Activated naive CD8-positive, alpha-beta T cell treated with anti-CD3 and anti-CD28 coated beads, Interleukin-2, amount 10 ng/mL, durations not matched to agents 7 days and 5 days (primary cell): ENCODE measurements around the gene DNAI2. TPM values are rescaled to one million over a fixed set of nuclear protein-coding genes. Genes with fewer than 3 reads are reported as not detected.
A peak's percentile ranks its signal among the peaks of the same experiment; 100 is the strongest.

ENCODE experiments used
- ATAC-seq: fragments of 150-1000 bp; cut with Tn5 transposase; one replicate; pipeline ENCODE4 v1.10.0; 2021; ENCODE audit warnings: low read depth, moderate library complexity
- POLR2A ChIA-PET: fragments of 350-600 bp; sonication (Branson Sonifier 250); formaldehyde crosslinking; loops from one replicate; lab custom pipeline; 2021; ENCODE audit warnings: antibody characterized with exemption; lab: Charles Lee
- DNase-seq: peaks from one replicate; pipeline ENCODE4 v3.0.0; 2021
- H3K27ac Mint-ChIP-seq: one replicate; pipeline ENCODE4 v1.8.0; 2022; ENCODE audit warnings: mild to moderate bottlenecking, mixed read lengths
- H3K27me3 Mint-ChIP-seq: one replicate; pipeline ENCODE4 v1.8.0; 2022; ENCODE audit warnings: mild to moderate bottlenecking, moderate library complexity, mixed read lengths
- H3K36me3 Mint-ChIP-seq: one replicate; pipeline ENCODE4 v1.8.0; 2021; ENCODE audit warnings: mild to moderate bottlenecking, mixed read lengths
- H3K4me1 Mint-ChIP-seq: one replicate; pipeline ENCODE4 v1.8.0; 2021; ENCODE audit warnings: mixed read lengths
- H3K4me3 Mint-ChIP-seq: one replicate; pipeline ENCODE4 v1.8.0; 2022; ENCODE audit warnings: mild to moderate bottlenecking, moderate library complexity, mixed read lengths
- H3K9me3 Mint-ChIP-seq: one replicate; pipeline ENCODE4 v1.8.0; 2021; ENCODE audit warnings: mixed read lengths
- total RNA-seq, 2 experiments: library from RNA; stranded (reverse); gene quantifications; one replicate each; pipeline ENCODE4 v1.2.3, GENCODE V29; 2021

The DNAI2 gene
- total RNA-seq, 2 experiments from 2014 or later, result 1.2 to 1.6 TPM

DNA sequence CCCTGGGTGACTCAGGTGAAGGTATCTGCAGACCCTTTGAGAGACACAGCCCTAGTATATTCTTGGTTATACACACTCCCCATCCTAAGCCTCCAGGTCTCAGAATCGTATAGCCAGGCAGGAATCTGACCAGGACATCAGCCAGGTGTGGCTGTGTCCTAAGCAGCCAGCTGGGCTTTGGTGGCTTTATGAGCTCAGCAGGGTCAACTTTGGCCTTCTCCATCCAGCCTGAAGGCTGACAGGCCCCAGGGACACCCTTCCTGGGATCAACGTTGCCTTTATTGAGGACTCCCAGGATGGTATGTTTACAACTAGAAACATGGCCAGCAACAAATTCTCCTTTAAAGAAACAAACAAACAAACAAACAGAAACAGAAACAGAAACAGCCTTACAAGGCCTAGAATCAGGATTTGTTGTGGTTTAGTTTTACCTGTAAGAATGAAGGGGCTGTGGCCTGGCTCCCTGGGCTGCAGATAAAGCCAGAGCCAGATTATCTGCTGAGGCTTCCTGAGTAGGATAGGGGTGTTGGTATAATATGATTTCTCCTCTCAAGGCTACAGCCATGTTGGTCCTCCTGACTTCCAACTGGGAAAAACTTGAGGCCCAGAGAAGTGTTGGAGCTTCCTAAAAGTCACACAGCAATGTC, 60.5 kb downstream of the DNAI2 start:
- H3K9me3 Mint-ChIP-seq, result no peaks in the 10 kb centered on the region
- DNase-seq (no peak), ATAC-seq (peak; percentile 51)
- no peak overlapping the region for H3K4me3 Mint-ChIP-seq
- H3K4me1 Mint-ChIP-seq, result peaks cover 13% of the 10 kb centered on the region
- POLR2A ChIA-PET, result interaction anchor here (0.6 kb wide), 1 partner anchor 17 kb away, joined by 3 read pairs; no protein-coding TSS in a partner anchor
- peaks cover 4% of the 10 kb centered on the region for H3K27me3 Mint-ChIP-seq
- no peak overlapping the region for H3K27ac Mint-ChIP-seq
- no peaks in the 10 kb centered on the region for H3K36me3 Mint-ChIP-seq

- Mint-ChIP-seq H3K4me3 (no peak overlapping the region), H3K27me3 (peaks cover 4% of the 10 kb centered on the region), H3K4me1 (peaks cover 12% of the 10 kb centered on the region), H3K27ac (no peak overlapping the region), H3K36me3 (no peaks in the 10 kb centered on the region), H3K9me3 (no peaks in the 10 kb centered on the region)
- POLR2A ChIA-PET, result no interaction called here
- ATAC-seq (no peak), DNase-seq (no peak)
Observed at GRCh38 chr17:74335529-74336062, 61.6 kb downstream of the DNAI2 start.

GRCh38 chr17:74336307-74336706, 62.3 kb downstream of the DNAI2 start:
- Mint-ChIP-seq H3K9me3 (no peaks in the 10 kb centered on the region), H3K27ac (no peak overlapping the region), H3K27me3 (peaks cover 4% of the 10 kb centered on the region), H3K4me3 (no peak overlapping the region), H3K36me3 (no peaks in the 10 kb centered on the region), H3K4me1 (peaks cover 12% of the 10 kb centered on the region)
- ATAC-seq (no peak), DNase-seq (no peak)
- POLR2A ChIA-PET, result no interaction called here

DNA sequence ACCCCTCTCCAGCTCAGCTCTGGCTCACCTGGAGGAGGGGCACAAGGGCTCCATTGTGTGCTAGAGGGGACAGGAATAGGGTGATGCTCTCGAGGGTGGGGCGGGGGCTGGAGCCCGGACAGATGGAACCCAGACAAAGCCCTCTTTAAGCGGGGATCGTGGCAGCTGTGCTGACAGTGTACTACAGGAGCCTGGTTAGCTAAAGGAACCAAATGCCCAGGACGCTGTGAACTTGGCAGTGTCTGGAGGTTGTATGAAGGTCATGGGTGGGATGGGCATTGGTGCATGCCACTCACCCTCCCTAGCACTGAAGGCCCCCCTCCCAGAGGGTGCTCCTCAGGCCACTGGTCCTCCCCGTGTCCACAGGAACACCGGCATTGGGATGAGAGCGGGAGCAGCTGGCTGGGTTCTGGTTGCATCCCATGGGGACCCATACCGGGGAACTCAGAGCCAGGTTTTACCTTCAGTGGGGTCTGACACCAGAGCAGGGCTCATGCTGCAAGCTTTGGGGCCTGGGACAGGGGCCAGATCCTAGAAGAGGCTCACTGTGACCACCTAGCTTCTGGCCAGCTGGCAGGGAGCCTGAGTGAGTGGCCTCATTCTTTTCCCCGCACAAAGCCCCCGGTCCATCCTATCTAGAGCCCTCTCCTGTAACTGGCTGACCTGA, 63.9 kb downstream of the DNAI2 start:
- H3K4me1 Mint-ChIP-seq, result peaks cover 10% of the 10 kb centered on the region
- H3K27ac Mint-ChIP-seq, result no peak overlapping the region
- H3K27me3 Mint-ChIP-seq, result peaks cover 4% of the 10 kb centered on the region
- DNase-seq, result no peak
- no peaks in the 10 kb centered on the region for H3K36me3 Mint-ChIP-seq
- POLR2A ChIA-PET, result no interaction called here
- no peaks in the 10 kb centered on the region for H3K9me3 Mint-ChIP-seq
- no peak overlapping the region for H3K4me3 Mint-ChIP-seq
- ATAC-seq, result no peak

DNA sequence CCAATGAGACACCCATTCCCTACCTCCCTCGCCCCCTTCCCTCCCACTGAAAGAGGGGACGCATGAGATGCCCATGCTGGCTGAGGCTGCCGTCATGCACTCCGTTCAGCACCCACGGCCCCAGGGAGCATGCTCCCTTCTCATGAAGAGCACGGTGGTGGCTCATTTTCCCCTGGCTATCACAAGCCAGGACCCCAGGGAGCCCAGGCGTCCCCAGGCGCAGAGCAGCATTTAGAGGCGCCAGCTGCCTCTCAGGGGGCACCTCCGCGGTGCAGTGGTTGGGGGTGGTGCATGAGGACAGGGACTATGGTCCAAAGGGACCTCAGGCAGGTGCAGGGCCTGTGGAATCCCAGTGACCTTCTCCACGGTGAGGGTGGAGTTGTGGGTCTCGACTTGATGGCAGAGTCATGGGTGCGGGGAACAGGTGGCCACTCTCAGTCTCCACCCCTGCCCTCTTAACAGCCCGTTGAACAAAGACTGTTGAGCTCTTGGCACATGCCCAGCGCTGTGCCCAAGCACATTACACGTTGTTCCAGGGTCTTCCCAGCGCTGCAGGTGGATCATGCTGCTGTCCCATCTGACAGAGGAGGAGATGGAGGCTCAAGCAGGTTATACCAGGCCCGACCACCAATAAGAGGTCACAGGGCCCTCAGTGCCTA, 65.6 kb downstream of the DNAI2 start:
- Mint-ChIP-seq H3K4me1 (peaks cover 3% of the 10 kb centered on the region), H3K27me3 (peaks cover 4% of the 10 kb centered on the region), H3K36me3 (no peaks in the 10 kb centered on the region), H3K9me3 (no peaks in the 10 kb centered on the region), H3K4me3 (no peak overlapping the region), H3K27ac (no peak overlapping the region)
- DNase-seq (no peak), ATAC-seq (no peak)
- POLR2A ChIA-PET, result no interaction called here

- no peaks in the 10 kb centered on the region for H3K4me1 Mint-ChIP-seq
- no peak overlapping the region for H3K27ac Mint-ChIP-seq
- no peaks in the 10 kb centered on the region for H3K9me3 Mint-ChIP-seq
- no peaks in the 10 kb centered on the region for H3K36me3 Mint-ChIP-seq
- H3K4me3 Mint-ChIP-seq, result no peak overlapping the region
- no peak for DNase-seq
- POLR2A ChIA-PET, result no interaction called here
- H3K27me3 Mint-ChIP-seq, result peaks cover 6% of the 10 kb centered on the region
- ATAC-seq, result no peak
Observed at GRCh38 chr17:74340470-74341023, 66.5 kb downstream of the DNAI2 start.

- ATAC-seq (no peak), DNase-seq (no peak)
- H3K4me1 Mint-ChIP-seq, result no peaks in the 10 kb centered on the region
- no peaks in the 10 kb centered on the region for H3K36me3 Mint-ChIP-seq
- POLR2A ChIA-PET, result no interaction called here
- peaks cover 9% of the 10 kb centered on the region for H3K27me3 Mint-ChIP-seq
- H3K27ac Mint-ChIP-seq, result no peak overlapping the region
- H3K9me3 Mint-ChIP-seq, result no peaks in the 10 kb centered on the region
- no peak overlapping the region for H3K4me3 Mint-ChIP-seq
Observed at GRCh38 chr17:74342224-74342623, 68.2 kb downstream of the DNAI2 start.

DNA sequence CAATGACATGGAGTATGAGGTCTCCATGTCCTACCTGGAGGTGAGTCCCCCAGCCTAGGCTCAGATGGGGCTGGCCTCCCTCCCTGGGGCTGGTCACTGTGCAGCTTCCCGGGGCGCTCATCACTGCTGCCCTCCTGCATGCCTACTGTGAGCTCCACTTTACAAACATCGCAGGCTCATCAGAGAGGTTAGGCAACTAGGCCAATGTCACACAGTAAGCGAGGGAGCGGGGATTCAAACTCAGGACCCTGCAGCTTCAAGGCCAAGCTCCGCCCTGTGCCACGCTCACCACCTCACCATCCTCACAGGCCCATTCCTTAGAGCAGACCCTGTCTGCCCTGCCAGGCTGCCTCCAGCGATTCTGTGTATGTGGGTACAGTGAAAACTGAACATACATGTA, 69.1 kb downstream of the DNAI2 start:
- no peaks in the 10 kb centered on the region for H3K36me3 Mint-ChIP-seq
- no peaks in the 10 kb centered on the region for H3K9me3 Mint-ChIP-seq
- no peak for ATAC-seq
- H3K27ac Mint-ChIP-seq, result no peak overlapping the region
- H3K4me3 Mint-ChIP-seq, result no peak overlapping the region
- DNase-seq, result no peak
- POLR2A ChIA-PET, result no interaction called here
- H3K27me3 Mint-ChIP-seq, result peaks cover 5% of the 10 kb centered on the region
- H3K4me1 Mint-ChIP-seq, result no peaks in the 10 kb centered on the region

DNA sequence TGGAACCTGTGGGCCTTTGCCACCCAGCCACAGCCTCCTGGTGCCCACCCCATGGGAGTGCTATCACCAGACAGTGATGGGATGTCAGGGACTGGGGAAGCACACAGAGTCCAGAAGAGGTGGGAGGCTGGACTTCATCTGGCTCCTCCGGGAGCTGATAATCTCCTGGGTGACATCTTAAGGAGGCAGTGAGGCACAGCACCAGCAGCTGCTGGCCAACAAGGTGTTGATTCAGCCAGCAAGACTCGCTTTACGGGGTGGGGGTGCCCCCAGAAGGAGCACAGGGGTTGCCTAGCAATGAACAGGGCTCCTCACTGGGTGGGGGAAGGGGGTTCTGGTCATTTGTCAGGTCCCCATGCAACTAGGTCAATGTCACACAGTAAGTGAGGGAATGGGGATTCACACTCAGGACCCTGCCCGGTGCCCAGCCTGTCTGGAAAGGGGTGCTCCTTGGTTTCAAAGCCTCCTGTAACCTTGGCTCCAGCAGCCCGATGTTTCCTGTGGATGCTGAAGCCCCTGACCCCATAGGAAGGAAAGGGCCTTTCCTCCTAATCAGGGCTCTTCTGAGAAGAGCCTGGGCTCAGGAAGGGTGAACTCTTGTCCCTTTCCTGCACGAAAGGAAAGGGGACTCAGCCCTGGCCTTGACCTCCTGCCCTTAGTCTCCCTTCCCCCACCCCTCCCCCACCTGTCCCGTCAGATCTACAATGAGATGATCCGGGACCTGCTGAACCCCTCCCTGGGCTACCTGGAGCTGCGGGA, 69.7 kb downstream of the DNAI2 start:
- Mint-ChIP-seq H3K4me1 (no peaks in the 10 kb centered on the region), H3K27me3 (peaks cover 8% of the 10 kb centered on the region), H3K9me3 (no peaks in the 10 kb centered on the region), H3K4me3 (no peak overlapping the region), H3K36me3 (no peaks in the 10 kb centered on the region), H3K27ac (no peak overlapping the region)
- DNase-seq, result no peak
- ATAC-seq, result no peak
- POLR2A ChIA-PET, result no interaction called here

GRCh38 chr17:74344658-74345057, 70.6 kb downstream of the DNAI2 start:
- Mint-ChIP-seq H3K9me3 (no peaks in the 10 kb centered on the region), H3K27me3 (peaks cover 9% of the 10 kb centered on the region), H3K4me3 (no peak overlapping the region), H3K27ac (no peak overlapping the region), H3K36me3 (no peaks in the 10 kb centered on the region), H3K4me1 (no peaks in the 10 kb centered on the region)
- POLR2A ChIA-PET, result no interaction called here
- ATAC-seq (no peak), DNase-seq (no peak)

- H3K4me3 Mint-ChIP-seq, result no peak overlapping the region
- POLR2A ChIA-PET, result no interaction called here
- no peaks in the 10 kb centered on the region for H3K4me1 Mint-ChIP-seq
- H3K27ac Mint-ChIP-seq, result no peak overlapping the region
- H3K36me3 Mint-ChIP-seq, result no peaks in the 10 kb centered on the region
- ATAC-seq (no peak), DNase-seq (no peak)
- H3K9me3 Mint-ChIP-seq, result no peaks in the 10 kb centered on the region
- peaks cover 14% of the 10 kb centered on the region for H3K27me3 Mint-ChIP-seq
Observed at GRCh38 chr17:74345433-74346241, 71.6 kb downstream of the DNAI2 start.

GRCh38 chr17:74347646-74348045, 73.6 kb downstream of the DNAI2 start:
- DNase-seq (no peak), ATAC-seq (no peak)
- Mint-ChIP-seq H3K27me3 (peaks cover 24% of the 10 kb centered on the region), H3K4me1 (no peaks in the 10 kb centered on the region), H3K4me3 (no peak overlapping the region), H3K36me3 (no peaks in the 10 kb centered on the region), H3K9me3 (no peaks in the 10 kb centered on the region), H3K27ac (no peak overlapping the region)
- POLR2A ChIA-PET, result no interaction called here
